Tibial artery (tissue), 4 donors: ENCODE data around the gene ZNF280D.

ENCODE experiments used
- DNase-seq, 2 donors: peaks; one replicate each; pipeline ENCODE4 v3.0.0-alpha.2; 2019
- H3K27ac ChIP-seq, 2 donors: fragments of 200-600 bp; sonication (generic) in 1 of 2; 1 replicate in 1 of 2; 2 replicates in 1 of 2; pipeline ENCODE4 v1.5.1; 2018 to 2019; ENCODE audit warnings: mild to moderate bottlenecking in 1 of 2
- H3K27me3 ChIP-seq, 2 donors: fragments of 200-600 bp; sonication (generic) in 1 of 2; one replicate each; pipeline versions ENCODE4 v1.5.1 to v1.6.0; 2016 to 2019
- H3K36me3 ChIP-seq, 3 donors: fragments of 200-600 bp; sonication (generic) in 2 of 3; one replicate each; pipeline ENCODE4 v1.5.1; 2016 to 2019; ENCODE audit warnings: mild to moderate bottlenecking in 2 of 3
- H3K4me1 ChIP-seq, 4 donors: fragments of 200-600 bp; sonication (generic) in 2 of 4; 1 replicate in 3 of 4; 2 replicates in 1 of 4; pipeline ENCODE4 v1.5.1; 2016 to 2019
- H3K4me3 ChIP-seq, 2 donors: fragments of 200-600 bp; sonication (generic) in 1 of 2; 1 replicate in 1 of 2; 2 replicates in 1 of 2; pipeline ENCODE4 v1.5.1; 2018 to 2019; ENCODE audit warnings: mild to moderate bottlenecking in 2 of 2
- H3K9me3 ChIP-seq, 3 donors: fragments of 200-600 bp; sonication (generic) in 1 of 3; one replicate each; pipeline ENCODE4 v1.5.1; 2016 to 2019
- intact Hi-C: fragments of 100-400 bp; cut with DNase I; formaldehyde crosslinking; loops from one replicate; pipeline ENCODE4 v1.15.0; 2023; ENCODE audit warnings: low total_unique reads
- TF ChIP-seq, protein P1 (sequence below), 2 experiments: fragments of 200-600 bp in 1 of 2; fragments of 450-650 bp in 1 of 2; IDR thresholded peaks; one replicate each; pipeline ENCODE4 v1.5.1; 2017 to 2019; ENCODE audit warnings: antibody characterized with exemption in 2 of 2, mild to moderate bottlenecking in 1 of 2, moderate library complexity in 1 of 2

Gene ZNF280D

DNA sequence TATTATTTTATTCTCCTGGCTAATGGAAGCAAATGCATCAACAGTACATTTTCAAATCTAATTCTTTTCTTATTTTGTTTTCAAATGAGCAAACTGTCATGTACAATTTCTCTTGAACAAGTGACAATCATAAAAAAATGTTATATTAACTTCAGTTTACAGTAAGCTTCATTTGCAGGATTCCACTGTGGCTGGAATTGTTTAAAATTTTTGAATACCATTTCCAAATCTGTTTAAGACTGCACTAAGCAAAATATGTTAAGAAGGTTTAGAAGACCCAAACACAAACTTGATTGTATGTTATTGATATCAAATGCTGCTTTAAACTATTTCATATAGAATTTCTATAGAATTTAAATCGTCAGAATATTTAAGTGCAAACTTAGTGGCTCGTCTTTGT lies 92.8 kb downstream of the ZNF280D start:
- no peak overlapping the region for H3K27ac ChIP-seq
- TF ChIP-seq, protein P1, sequence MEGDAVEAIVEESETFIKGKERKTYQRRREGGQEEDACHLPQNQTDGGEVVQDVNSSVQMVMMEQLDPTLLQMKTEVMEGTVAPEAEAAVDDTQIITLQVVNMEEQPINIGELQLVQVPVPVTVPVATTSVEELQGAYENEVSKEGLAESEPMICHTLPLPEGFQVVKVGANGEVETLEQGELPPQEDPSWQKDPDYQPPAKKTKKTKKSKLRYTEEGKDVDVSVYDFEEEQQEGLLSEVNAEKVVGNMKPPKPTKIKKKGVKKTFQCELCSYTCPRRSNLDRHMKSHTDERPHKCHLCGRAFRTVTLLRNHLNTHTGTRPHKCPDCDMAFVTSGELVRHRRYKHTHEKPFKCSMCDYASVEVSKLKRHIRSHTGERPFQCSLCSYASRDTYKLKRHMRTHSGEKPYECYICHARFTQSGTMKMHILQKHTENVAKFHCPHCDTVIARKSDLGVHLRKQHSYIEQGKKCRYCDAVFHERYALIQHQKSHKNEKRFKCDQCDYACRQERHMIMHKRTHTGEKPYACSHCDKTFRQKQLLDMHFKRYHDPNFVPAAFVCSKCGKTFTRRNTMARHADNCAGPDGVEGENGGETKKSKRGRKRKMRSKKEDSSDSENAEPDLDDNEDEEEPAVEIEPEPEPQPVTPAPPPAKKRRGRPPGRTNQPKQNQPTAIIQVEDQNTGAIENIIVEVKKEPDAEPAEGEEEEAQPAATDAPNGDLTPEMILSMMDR (IDR thresholded peaks at IDR 0.05), result no peak
- no peak overlapping the region for H3K4me3 ChIP-seq
- H3K4me1 ChIP-seq, result no peaks in the 10 kb centered on the region
- H3K9me3 ChIP-seq, result no peaks in the 10 kb centered on the region
- intact Hi-C loops, result no loop called here
- H3K36me3 ChIP-seq, result peaks cover 0 to 4% (median 0%) of the 10 kb centered on the region in 3 donors
- no peak for DNase-seq
- no peaks in the 10 kb centered on the region for H3K27me3 ChIP-seq

DNA sequence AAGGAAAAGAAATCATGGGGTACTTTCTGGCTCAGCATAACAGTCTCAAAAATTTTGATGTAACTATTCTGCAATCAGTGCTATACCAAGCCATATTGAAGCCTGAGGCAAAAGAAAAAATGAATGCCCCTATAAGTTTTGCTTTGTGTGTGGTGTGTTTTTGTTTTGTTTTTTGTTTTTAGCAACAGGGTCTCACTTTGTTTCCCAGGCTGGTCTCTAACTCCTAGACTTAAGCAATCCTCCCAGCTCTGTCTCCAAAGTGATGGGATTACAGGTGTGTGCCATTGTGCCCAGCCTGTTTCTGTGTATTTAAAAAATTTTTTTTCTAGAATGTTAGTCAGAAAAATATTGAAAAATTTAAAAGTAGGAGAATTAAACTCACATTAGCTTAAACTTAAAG lies 93.2 kb downstream of the ZNF280D start:
- intact Hi-C loops, result no loop called here
- no peak for DNase-seq
- TF ChIP-seq, protein P1 (IDR thresholded peaks at IDR 0.05), result no peak
- Histone ChIP-seq H3K27ac (no peak overlapping the region), H3K9me3 (no peaks in the 10 kb centered on the region), H3K27me3 (no peaks in the 10 kb centered on the region), H3K4me1 (no peaks in the 10 kb centered on the region), H3K4me3 (no peak overlapping the region), H3K36me3 (peaks cover 0 to 4% (median 0%) of the 10 kb centered on the region in 3 donors)

DNA sequence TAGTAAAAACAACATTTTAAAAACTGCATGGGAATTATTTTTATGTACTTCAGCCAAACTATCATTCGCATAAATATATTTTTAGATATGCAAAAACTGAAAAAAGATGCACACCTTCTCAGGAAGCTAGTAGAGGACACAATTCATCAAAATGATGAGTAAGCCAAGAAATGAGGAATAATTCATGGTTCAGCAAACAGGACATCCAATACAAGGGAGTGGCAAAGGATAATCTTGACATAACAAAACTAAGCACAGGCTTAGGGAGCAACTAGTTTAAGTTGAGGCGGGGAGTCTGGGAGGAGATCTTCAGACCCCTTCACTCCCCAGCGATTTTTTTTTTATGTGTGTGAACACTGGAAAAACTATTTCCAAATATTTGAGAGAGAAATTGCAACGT lies 93.7 kb downstream of the ZNF280D start:
- Histone ChIP-seq H3K4me3 (no peak overlapping the region), H3K9me3 (no peaks in the 10 kb centered on the region), H3K27ac (no peak overlapping the region), H3K27me3 (no peaks in the 10 kb centered on the region), H3K36me3 (peaks cover 0 to 4% (median 0%) of the 10 kb centered on the region in 3 donors), H3K4me1 (no peaks in the 10 kb centered on the region)
- no peak for DNase-seq
- intact Hi-C loops, result no loop called here
- TF ChIP-seq, protein P1 (IDR thresholded peaks at IDR 0.05), result no peak

DNA sequence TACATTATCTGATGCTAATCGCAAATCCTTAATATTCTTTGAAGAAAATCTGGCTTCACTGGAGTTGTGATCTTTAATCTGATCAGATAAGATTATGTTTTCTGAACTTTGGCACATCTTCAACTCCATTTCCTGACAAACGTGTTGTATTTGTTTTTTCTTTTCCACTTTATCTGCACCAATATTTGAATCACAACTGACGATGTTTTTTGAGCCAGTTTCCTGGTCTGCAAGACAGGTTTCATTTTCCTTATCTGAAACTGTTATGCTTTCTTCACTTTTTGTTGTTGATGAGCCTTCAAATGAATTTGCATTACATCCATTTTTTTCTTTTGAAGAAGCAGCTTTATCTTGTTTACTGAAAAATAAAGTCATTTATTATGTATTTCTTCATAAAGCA lies 101.5 kb downstream of the ZNF280D start:
- intact Hi-C loops, result no loop called here
- Histone ChIP-seq H3K4me1 (no peaks in the 10 kb centered on the region), H3K9me3 (no peaks in the 10 kb centered on the region), H3K36me3 (peaks cover 7 to 13% (median 7%) of the 10 kb centered on the region in 3 donors), H3K27ac (no peak overlapping the region), H3K27me3 (no peaks in the 10 kb centered on the region), H3K4me3 (no peak overlapping the region)
- DNase-seq, result no peak
- TF ChIP-seq, protein P1 (IDR thresholded peaks at IDR 0.05), result no peak

DNA sequence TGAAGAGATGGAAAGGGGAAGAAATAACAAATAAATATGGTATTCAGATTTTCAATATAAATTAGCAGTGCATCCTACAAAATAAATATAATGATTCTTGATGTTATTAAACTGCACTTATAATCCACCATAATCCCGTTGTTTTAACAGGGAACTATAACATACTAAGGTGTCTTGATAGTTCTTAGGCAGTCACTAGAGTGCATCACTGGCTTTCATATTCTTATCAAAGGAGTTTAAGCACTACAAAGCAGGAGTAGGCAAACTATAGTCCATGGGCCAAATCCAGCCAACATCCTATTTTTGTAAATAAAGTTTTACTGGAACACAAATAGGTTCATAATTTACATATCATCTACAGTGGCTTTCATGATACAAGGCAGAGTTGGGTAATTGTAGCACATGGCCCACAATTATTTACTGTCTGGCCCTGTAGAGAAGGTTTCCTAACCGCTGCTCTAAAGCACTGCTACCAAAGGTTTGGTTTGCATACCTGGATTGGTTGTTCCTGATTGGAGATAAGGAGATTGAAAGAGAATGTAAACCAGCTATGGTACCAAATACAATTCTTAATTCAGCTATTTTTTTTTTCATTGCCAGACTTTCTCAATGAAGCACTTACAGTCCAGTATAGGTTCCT lies 104.3 kb downstream of the ZNF280D start:
- DNase-seq, result no peak
- H3K4me3 ChIP-seq, result no peak overlapping the region
- TF ChIP-seq, protein P1 (IDR thresholded peaks at IDR 0.05), result no peak

More for the DNA sequence above, 104.3 kb downstream of the ZNF280D start:
- H3K4me1 ChIP-seq, result no peaks in the 10 kb centered on the region
- no peak overlapping the region for H3K27ac ChIP-seq
- intact Hi-C loops, result no loop called here
- H3K27me3 ChIP-seq, result no peaks in the 10 kb centered on the region
- peaks cover 7 to 13% (median 7%) of the 10 kb centered on the region in 3 donors for H3K36me3 ChIP-seq
- no peaks in the 10 kb centered on the region for H3K9me3 ChIP-seq
